ENCODE data around the gene EVA1B.

Gene EVA1B

DNA sequence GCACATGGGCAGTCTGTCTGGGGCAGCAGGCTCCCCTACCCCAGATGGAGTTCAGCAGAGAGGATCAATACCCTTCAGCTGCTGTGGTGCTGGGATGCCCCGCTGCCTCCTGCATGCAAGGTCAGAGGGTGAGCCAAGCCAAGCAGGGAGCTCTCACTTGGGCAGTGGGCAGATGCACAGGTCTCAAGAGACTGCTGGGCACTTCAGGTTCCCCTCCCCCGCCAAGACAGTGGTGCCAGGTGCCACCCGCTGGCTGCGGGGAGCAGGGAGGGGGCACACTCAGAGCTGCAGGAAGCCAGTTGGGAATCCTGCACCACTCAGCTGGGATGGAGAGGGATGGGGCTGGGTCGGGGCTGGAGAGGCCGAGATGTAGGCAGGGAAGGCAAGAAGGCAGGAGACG is 15.8 kb upstream of the EVA1B start:
- no peaks in the 10 kb centered on the region for H3K9me3 ChIP-seq (ENCODE audit: severe bottlenecking)
- peaks cover 4% of the 10 kb centered on the region for H3K4me1 ChIP-seq (ENCODE audit: insufficient read depth, poor library complexity, severe bottlenecking)
- ATAC-seq (ENCODE audit: low read depth) (no peak), DNase-seq (ENCODE audit: low spot score) (no peak)
- no peaks in the 10 kb centered on the region for H3K27me3 ChIP-seq (ENCODE audit: insufficient read depth, poor library complexity, severe bottlenecking)
- peaks cover 16% of the 10 kb centered on the region for H3K36me3 ChIP-seq (ENCODE audit: low read depth)
- no peak overlapping the region for H3K27ac ChIP-seq (ENCODE audit: poor library complexity, severe bottlenecking)
- H3K4me3 ChIP-seq (ENCODE audit: severe bottlenecking) = no peak overlapping the region
- TF ChIP-seq, protein P1, sequence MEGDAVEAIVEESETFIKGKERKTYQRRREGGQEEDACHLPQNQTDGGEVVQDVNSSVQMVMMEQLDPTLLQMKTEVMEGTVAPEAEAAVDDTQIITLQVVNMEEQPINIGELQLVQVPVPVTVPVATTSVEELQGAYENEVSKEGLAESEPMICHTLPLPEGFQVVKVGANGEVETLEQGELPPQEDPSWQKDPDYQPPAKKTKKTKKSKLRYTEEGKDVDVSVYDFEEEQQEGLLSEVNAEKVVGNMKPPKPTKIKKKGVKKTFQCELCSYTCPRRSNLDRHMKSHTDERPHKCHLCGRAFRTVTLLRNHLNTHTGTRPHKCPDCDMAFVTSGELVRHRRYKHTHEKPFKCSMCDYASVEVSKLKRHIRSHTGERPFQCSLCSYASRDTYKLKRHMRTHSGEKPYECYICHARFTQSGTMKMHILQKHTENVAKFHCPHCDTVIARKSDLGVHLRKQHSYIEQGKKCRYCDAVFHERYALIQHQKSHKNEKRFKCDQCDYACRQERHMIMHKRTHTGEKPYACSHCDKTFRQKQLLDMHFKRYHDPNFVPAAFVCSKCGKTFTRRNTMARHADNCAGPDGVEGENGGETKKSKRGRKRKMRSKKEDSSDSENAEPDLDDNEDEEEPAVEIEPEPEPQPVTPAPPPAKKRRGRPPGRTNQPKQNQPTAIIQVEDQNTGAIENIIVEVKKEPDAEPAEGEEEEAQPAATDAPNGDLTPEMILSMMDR (IDR thresholded peaks at IDR 0.05; ENCODE audit: poor library complexity, severe bottlenecking) = no peak

DNA sequence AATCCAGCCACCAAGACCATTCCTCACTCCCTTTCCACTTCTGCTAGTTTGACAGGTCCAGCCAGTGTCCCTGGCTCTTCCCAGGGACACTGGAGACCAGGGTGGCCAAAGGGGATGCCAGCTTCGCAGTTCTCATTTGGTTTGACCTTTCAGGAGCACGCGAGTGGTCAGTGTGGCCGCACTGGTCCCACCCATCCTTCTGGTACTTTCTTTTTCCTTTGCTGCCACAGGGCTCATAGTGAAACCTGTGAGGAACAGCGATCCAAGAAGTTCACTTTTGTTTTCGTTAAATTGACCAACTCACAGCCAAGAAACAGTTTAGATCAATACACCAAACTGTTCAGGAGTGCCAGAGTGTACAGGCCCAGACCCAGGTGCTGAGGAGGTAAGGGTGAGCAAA is 14.4 kb upstream of the EVA1B start:
- DNase-seq (ENCODE audit: low spot score) = no peak
- ATAC-seq (ENCODE audit: low read depth) = no peak

DNA sequence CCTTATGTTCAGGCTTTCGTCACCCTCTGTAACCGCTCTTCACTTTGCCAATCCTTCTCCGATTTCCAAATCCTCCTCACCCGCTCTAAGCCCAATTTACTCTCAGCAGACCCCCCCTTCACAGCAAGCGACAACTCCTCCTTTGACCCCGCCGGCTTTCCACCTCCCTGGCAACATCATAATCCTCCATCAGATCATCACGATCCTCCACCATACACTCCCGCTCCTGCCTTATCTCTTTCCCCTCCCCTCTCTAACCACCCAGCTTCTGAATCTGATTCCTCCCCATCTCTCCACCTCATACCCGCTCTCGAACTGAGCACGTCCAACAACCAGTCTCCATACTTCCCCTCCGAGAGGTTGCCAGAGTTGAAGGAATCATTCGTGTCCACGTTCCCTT is 7.5 kb upstream of the EVA1B start:
- ATAC-seq (ENCODE audit: low read depth) (no peak), DNase-seq (ENCODE audit: low spot score) (no peak)
- Histone ChIP-seq H3K4me1 (ENCODE audit: insufficient read depth, poor library complexity, severe bottlenecking) (no peaks in the 10 kb centered on the region), H3K36me3 (ENCODE audit: low read depth) (no peaks in the 10 kb centered on the region), H3K9me3 (ENCODE audit: severe bottlenecking) (no peaks in the 10 kb centered on the region), H3K27me3 (ENCODE audit: insufficient read depth, poor library complexity, severe bottlenecking) (no peaks in the 10 kb centered on the region), H3K27ac (ENCODE audit: poor library complexity, severe bottlenecking) (no peak overlapping the region), H3K4me3 (ENCODE audit: severe bottlenecking) (no peak overlapping the region)
- TF ChIP-seq, protein P1 (IDR thresholded peaks at IDR 0.05; ENCODE audit: poor library complexity, severe bottlenecking) = no peak

More for the DNA sequence above, 14.4 kb upstream of the EVA1B start:
- peaks cover 8% of the 10 kb centered on the region for H3K36me3 ChIP-seq (ENCODE audit: low read depth)
- TF ChIP-seq, protein P1 (IDR thresholded peaks at IDR 0.05; ENCODE audit: poor library complexity, severe bottlenecking) = no peak
- no peaks in the 10 kb centered on the region for H3K4me1 ChIP-seq (ENCODE audit: insufficient read depth, poor library complexity, severe bottlenecking)
- no peak overlapping the region for H3K27ac ChIP-seq (ENCODE audit: poor library complexity, severe bottlenecking)
- H3K4me3 ChIP-seq (ENCODE audit: severe bottlenecking) = no peak overlapping the region
- no peaks in the 10 kb centered on the region for H3K27me3 ChIP-seq (ENCODE audit: insufficient read depth, poor library complexity, severe bottlenecking)
- no peaks in the 10 kb centered on the region for H3K9me3 ChIP-seq (ENCODE audit: severe bottlenecking)

DNA sequence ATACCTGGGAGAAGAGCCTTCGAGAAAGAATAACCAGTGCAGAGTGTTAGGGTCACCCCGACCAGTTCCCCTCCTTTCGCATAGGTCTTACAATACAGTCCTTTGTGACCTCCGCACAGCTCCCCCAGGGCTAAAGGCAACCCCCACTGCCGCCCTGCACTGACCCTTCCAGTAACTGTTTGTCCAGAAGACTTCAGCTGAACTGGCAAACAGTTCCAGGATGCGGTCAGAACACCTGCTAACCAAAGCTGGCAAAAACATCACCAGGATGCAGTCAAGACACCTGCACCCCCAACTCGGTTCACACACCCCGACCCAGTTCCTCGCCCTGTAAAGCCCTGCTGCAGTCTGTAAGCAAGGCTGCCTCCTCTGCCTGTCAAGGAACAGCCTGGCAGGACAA is 6.4 kb upstream of the EVA1B start:
- H3K36me3 ChIP-seq (ENCODE audit: low read depth) = no peaks in the 10 kb centered on the region
- H3K4me1 ChIP-seq (ENCODE audit: insufficient read depth, poor library complexity, severe bottlenecking) = no peaks in the 10 kb centered on the region
- no peak overlapping the region for H3K27ac ChIP-seq (ENCODE audit: poor library complexity, severe bottlenecking)
- no peak overlapping the region for H3K4me3 ChIP-seq (ENCODE audit: severe bottlenecking)
- TF ChIP-seq, protein P1 (IDR thresholded peaks at IDR 0.05; ENCODE audit: poor library complexity, severe bottlenecking) = no peak
- H3K9me3 ChIP-seq (ENCODE audit: severe bottlenecking) = no peaks in the 10 kb centered on the region
- ATAC-seq (ENCODE audit: low read depth) (no peak), DNase-seq (ENCODE audit: low spot score) (no peak)
- H3K27me3 ChIP-seq (ENCODE audit: insufficient read depth, poor library complexity, severe bottlenecking) = no peaks in the 10 kb centered on the region

DNA sequence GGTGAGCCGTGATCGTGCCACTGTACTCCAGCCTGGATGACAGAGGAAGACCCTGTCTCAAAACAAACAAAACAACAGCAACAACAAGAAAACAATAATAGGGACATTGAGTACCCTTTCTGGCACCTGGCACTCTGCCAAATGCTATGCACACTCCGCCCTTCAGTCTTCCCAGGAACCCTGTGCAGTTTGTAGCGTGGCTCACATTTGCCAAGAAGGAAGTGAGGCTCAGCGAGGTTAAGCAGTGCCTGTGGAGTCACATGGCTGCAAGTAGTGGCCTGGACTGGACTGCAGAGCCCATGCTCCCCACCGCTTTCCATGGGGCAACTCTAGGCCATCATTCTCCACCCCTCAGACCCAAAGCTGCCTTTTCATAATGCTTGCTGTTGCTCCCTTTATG is 5.3 kb upstream of the EVA1B start:
- Histone ChIP-seq H3K4me1 (ENCODE audit: insufficient read depth, poor library complexity, severe bottlenecking) (no peaks in the 10 kb centered on the region), H3K27ac (ENCODE audit: poor library complexity, severe bottlenecking) (no peak overlapping the region), H3K27me3 (ENCODE audit: insufficient read depth, poor library complexity, severe bottlenecking) (no peaks in the 10 kb centered on the region), H3K36me3 (ENCODE audit: low read depth) (no peaks in the 10 kb centered on the region), H3K9me3 (ENCODE audit: severe bottlenecking) (no peaks in the 10 kb centered on the region), H3K4me3 (ENCODE audit: severe bottlenecking) (no peak overlapping the region)
- no peak for ATAC-seq (ENCODE audit: low read depth)
- no peak for DNase-seq (ENCODE audit: low spot score)
- TF ChIP-seq, protein P1 (IDR thresholded peaks at IDR 0.05; ENCODE audit: poor library complexity, severe bottlenecking) = no peak
